ENCODE data around the gene SETDB2.
A peak's percentile ranks its signal among the peaks of the same experiment; 100 is the strongest.

The SETDB2 gene

DNA sequence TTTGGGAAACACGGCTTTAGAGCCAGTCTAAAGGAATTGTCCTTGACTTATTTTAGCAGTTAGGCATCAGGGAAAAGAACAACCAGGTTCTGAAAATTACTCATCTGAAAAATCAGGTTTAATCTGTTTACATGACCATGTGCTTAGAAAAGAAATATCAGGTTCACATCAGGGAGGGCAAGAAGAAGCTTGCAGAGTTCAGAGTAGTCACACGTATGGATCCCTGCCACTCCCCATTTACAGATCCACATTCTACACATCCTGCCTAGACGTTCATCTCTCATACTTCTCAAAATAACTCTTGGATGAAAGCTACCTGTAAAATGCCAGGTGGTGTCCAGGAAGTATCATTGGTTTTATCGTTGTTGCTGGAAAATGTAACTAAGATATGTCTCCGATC, 37.7 kb downstream of the SETDB2 start:
- DNase-seq, result no peak

DNA sequence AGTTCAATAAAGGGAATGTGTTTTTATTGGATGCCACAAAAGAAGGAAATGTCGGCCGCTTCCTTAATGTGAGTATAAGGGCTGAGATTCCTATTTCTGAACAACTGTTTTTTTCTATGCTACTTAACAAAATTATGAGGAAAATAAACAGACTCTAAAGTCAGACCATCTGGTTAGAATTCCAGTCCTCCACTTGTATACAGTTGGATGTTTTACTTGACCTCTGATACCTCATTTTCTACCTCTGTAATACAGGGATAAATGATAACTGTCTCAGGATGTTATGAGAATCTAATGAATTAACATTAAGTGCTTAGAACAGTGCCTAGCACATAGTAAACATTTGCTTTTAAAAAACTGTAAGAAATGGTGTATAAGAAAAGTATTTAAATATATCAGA, 44.5 kb downstream of the SETDB2 start:
- DNase-seq, result no peak

DNA sequence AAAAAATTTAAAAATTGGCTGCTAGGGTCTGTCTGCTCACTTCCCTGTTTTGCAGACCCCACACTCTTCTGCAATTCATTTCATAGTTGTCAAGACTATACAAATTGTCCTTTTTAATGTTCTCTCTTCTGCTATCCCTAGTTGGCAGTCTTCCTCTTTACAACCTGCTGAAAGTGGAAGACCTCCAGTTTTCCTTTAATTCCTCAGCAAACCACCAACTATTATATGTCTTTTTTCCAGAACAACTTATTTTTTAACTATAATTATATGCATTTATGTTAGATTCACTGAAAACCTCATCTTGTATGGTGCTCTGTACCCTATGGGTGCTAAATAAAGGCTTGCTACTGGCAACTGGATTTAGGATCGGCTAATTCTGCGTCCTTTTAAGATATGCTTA, 50.6 kb downstream of the SETDB2 start:
- peak; percentile 12 for DNase-seq

DNA sequence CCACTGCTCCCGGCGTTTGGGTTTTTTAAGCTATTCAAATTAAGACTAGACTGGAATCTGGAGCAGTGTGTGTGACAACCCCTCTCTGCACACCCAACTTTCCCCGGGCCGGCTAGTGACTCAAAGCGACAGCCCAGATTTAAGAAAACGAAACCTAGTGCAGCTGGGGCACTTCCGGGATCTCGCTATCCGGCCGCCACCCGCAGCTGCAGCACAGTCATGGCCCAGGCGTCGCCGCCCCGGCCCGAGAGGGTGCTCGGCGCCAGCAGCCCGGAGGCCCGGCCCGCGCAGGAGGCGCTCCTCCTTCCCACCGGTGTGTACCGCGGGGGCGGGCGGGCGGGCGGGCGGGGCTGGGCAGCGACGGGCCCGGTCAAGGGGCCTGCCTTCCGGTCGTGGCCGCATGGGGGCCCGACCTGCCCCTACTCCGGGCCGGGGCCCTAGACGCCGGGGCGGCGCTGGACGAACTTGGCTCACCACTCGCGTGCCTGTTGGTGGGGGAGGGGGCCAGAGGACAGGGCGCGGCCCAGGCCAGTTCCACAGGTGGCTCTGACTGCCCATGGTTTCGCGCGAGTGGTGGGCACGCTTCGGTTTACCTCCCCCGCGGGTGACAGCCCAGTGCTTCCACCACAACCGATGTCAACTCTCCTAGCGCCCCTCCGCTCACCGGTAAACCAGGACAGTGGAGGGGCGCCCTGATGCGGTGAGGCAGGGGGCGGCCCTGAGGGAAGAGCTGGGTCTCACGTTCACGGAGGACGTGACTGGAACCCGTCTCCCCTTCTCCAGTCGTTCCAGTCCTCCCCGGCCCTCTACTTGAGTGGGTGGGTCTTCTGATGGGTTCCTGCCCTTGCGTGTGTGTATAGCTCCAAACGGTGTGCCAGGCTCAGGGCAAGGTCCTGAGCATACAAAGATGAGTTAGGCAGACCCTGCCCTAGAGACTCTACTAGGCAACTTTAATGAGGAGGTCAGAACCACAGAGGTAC, 52.0 kb downstream of the SETDB2 start, which contains the start of gene PHF11:
TSS of gene PHF11 (plus strand) at position 171 of the 980 bp plus-strand sequence. CDS start at position 220, 49 bp downstream.
- peak; percentile 88 for DNase-seq

DNA sequence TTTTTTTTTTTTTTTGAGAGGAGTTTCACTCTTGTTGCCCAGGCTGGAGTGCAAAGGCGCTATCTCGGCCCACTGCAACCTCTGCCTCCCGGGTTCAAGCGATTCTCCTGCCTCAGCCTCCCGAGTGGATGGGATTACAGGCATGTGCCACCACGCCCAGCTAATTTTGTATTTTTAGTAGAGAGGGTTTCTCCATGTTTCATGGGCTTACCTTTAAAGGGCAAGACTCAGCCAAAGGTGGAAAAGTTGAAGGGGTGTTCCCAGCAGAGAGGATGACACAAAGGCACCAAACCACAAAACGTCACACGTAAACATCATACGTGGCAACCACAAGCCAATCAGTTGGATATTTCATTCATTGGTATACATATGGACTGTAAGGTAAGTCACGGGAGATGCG, 52.8 kb downstream of the SETDB2 start:
- DNase-seq, result peak; percentile 10

DNA sequence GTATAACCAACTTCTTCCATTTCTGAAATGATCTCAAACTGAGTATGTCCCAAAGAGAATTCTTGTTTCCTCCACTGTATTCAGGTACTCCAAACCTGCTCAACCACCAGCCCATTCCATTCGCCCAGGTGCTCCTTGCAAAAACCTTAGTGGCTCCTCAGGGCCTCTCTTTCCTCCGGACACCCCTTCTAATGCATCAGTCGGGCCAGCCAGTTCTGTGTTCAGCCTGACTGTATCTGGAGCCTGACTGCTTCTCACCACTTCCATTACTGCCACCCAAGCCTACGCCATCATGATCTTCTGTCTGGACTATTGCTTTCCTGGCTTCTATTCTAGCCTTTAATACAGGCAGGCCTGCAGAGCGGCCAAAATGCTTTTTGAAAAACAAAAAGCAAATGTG, 53.2 kb downstream of the SETDB2 start:
- no peak for DNase-seq

DNA sequence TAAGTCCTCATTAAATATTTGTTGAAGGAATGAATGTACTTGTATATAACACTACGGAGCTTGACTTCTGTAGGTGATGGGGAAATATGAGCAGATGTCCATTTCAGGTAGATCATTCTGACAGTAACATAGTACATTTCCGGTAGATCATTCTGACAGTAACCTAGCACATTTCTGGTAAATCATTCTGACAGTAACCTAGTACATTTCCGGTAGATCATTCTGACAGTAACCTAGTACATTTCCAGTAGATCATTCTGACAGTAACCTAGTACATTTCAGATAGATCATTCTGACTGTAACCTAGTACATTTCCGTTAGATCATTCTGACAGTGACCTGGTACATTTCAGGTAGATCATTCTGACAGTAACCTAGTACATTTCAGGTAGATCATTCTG, 54.1 kb downstream of the SETDB2 start:
- DNase-seq, result no peak

DNA sequence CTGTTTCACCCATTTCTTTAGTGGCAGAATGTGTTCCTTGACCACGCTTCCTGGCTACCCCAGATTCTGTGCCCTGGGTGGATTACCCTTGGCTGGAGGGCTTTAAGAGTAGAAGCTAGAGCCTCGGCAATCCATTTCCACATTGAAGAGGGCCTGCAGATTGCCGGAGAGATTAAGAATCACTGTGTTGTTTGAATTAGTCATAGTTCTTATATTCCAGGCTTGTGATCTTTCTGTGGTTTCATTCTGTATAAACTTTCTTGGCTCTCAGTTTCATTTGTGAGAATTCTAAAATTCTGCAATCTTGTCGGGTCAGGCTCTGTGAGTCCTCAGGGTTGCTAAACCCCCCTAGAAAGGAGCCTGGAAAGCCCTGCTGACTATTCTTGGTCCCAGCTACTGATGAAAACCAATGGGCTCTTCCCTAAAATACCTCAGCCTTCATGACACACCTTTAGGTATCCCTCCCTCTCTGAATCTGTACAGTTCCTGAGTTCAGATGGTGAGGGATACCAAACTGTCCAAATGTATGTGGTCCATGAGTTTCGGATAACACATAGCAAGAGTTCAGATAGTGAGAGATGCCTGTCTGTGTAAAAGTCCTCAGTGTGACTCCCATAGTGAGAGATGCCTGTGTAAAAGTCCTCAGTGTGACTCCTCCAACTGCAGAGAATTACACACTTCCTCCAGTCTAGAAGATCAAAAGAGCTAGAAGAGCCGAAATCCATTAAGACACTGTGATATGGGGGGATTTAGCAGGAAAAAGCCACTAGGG, 56.0 kb downstream of the SETDB2 start:
- no peak for DNase-seq

DNA sequence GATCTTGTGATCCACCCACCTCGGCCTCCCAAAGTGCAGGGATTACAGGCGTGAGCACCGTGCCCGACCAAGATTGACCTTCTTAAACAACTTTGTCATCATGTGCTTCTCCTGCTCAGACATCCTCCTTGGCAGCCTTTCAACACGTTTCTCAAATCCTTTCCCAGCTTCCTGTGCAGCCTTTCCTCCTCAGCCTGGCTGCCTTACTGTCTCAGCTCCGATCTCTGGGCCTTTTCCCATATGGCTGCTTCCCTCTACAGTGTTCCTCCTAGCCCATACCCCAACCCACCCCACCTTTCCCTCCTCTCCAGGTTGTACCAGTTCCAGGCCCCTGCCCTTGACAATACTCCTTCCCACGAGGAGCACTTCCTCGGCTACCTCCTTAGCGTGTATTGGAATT, 58.9 kb downstream of the SETDB2 start:
- no peak for DNase-seq

DNA sequence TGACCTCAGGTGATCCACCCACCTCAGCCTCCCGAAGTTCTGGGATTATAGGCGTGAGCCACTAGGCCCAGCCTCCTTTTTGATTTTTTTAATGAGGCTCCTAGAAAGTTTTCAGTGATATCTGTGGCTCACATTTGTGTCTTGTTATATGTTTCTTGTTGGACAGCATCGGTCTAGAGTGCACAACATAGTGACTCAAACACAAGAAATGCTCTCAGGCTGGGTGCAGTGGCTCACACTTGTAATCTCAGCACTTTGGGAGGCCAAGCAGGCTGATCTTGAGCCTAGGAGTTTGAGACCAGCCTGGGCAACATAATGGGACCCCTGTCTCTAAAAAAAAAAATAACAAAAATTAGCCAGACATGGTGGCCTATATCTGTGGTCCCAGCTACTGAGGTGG, 59.9 kb downstream of the SETDB2 start:
- DNase-seq, result no peak

DNA sequence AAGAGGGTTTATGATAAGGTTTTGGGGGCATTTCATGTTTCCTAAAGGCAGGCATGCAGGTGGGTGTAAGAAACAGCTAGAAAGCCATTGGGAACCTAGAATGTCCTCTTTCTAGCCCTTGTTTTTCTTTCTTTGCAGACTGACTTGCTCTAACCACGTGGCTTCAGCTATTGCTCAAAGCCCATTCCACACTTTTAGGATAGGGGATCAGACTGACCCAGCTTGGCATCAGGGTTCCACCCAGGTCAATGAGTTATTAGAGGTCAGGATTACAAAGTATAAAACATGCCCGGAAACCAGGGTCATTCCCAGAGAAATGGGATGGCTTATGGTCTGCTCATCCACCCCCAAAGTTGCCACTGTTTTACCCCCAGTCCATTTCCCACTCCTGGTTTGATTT, 68.5 kb downstream of the SETDB2 start:
- DNase-seq, result no peak

DNA sequence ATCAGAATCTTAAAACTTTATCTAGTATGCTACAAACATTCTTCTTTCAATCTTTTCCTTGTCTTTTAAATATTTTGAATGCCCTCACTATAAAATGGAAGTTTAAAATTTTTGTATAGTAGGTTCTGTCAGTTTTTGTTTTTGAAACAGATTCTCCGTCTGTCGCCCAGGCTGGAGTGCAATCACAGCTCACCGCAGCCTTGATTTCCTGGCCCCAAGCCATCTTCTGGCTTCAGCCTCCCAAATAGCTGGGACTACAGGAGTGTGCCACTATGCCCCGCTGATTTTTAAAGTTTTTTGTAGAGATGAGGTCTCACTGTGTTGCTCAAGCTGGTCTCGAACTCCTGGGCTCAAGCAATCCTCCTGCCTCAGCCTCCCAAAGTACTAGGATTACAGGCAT, 72.4 kb downstream of the SETDB2 start:
- no peak for DNase-seq

DNA sequence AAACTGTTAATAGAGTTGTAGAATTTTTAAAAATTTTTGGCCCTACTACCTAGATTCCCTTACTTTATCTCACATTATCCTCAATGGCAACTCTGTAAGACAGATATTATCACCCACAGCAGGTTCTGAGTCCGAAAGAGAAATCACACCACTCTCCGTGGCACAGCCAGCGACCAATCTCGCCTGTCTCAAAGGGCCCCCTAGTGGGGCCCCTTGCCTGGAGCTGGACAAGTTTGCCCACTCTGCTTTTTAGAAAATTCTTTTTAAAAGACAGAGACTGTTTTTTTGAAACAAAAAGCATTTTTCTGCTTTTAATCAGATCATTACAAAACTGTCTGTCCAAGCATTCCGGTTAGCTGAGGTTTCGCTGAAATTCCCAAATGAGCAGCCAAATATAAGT, 73.4 kb downstream of the SETDB2 start:
- peak; percentile 3 for DNase-seq

DNA sequence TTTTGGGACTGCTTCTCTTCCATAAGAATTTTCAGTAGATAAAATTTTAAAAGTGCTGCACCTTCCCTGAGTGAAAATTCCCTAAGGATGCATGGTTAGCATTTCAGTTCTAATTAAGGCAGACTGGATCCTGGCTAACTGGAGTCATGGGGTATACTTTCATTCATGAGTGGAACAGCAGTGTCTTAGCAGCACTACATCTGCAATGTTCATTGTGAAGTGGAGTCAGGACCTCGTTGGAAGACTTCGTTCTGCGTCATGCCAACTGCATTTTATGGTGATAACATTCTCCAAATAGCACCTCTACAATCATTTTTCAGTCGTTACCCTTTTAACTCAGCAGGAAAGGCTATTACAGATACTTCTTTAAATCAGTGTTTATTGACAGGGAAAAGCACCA, 77.2 kb downstream of the SETDB2 start:
- DNase-seq, result no peak

DNA sequence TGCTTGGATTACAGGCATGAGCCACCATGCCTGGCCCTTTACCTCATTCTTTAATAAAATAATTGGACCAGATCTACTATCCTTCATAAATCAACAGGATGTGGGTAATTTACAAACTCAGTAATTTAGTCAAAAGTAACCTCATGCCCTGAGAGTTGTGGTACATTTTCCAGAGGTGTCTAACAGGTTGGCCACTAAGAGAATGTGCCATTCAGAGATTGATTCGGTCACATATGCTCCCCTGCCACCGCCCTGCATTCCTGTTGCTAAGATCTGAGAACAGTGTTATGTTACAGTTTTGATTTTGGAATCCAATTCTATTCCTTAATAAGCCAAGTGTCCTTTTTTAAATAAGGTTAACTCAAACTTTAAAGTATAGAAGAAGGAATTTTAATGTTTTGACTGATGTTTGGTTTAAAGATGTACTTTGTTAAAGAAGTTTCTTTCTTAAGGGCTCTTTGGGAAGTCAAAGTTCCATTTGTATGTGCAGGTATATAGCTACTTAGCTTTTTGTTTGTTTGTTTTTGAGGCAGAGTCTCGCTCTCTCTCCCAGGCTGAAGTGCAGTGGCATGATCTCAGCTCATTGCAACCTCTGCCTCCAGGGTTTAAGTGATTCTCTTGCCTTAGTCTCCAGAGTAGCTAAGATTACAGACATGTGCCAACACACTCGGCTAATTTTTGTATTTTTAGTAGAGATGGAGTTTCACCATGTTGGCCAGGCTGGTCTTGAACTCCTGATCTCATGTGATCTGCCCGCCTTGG, 80.8 kb downstream of the SETDB2 start:
- no peak for DNase-seq

DNA sequence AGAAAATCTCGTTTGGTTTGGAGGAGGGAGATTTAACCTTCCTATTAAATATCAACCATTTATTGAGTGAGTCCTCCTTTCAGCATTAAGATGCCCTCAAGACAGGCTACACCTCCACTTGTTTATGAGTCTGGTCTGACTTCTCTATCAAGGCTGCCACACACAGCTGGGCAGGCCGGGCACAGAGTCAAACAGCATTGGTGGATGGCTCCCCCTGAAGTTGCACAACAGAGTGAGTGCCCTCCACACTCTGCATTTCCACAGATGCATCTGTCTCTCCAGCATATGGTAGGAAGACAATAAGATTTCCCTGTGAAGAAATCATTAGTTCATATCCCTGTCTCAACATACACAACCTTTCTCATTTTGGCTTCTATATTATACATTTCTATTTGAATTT, 83.0 kb downstream of the SETDB2 start:
- DNase-seq, result no peak

DNA sequence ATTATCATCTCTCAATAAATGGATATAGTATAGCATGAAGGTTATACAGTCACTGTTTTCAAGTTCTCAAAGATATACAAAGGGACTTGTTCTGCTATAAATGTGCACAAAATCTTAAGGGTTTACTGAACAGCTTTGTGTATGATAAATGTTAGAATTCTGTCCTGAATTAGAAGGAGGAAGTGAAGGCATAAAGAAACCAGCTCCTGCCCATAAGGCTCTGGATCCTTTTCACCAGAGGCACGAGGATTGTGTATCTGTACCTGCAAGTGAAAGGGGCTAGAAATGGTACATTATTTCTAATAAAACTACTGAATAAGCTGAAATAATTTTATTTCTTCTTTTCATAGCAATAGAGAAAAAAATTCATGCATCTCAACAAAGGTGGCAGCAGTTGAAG, 84.1 kb downstream of the SETDB2 start:
- DNase-seq, result no peak

DNA sequence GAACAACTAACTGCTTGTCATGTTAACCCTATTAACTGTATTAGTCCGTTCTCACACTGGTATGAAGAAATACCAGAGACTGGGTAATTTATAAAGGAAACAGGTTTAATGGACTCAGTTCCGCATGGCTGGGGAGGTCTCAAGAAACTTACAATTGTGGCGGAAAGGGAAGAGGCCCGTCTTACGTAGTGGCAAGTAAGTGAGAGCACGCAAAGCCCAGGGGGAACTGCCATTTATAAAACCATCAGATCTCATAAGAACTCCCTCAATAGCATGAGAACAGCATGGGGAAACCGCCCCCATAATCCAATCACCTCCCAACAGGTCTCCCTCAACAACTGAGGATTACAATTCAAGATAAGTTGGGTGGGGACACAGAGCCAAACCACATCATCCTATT, 86.4 kb downstream of the SETDB2 start:
- no peak for DNase-seq

DNA sequence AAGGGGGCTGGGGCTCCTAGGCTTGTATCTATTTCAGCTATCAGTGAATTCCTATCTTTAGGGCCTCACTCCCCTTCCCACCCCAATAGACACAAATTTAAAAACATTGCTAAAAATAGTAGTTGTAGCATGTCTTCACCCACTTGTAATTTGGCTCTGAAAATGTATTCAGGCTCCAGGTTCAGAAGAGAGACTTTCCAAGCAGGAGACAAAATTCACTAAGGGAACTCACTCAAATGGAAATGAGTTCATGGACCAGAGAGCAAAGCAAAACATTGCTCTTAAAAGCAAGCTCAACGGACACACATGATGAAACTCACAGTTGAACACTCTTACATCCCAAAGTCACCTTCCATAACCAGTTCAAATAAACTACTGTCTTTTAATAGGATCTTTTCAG, 88.5 kb downstream of the SETDB2 start:
- DNase-seq, result no peak

DNA sequence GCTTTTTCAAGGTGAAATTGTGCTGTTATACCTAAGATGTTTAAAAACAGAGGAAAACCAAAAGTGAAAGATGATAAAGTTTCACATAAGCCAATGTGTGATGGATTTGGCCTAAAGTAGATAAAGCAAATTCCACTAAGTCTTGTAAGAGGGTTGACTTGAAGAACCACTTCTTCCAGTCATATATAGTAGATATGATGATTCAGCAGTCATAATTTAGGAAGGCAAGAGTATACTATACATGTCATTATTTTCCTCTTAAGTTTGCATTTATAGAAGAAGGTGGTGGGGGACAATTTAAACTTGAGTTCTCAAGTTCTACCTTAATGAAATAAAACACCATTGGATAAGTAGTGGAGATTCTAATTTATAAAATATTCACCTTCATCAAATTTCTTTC, 88.9 kb downstream of the SETDB2 start:
- no peak for DNase-seq

DNA sequence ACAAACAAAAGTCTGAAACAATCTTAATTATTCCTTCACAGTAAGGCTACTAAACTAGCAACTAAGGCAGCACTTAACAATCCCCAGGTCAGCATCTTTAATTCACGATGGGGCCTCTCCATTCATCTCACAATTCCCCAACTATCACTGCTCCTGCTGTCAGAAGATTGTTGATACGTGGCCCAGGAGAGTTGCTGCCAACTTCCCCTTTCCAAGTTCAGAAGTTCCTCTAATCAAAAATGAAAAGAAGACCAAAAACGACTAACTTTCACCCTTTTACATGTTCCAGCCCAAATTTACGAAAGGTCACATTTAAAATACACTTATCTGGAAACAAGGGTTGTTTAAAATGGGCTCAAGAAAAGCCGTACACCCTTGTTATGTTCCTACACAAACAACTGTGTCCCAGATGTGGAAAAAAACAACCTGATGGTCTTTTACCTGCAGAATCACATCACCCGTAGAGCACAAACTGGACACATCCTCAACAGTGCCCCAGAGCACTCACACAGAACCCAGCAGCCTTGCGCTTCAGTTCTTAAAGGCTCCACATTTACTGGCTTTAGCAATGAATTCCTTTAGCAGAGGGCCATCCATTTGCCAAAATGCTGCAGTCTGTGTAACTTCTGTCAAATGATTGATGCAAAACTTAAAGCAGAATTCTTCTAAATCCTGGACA, 89.7 kb downstream of the SETDB2 start:
- no peak for DNase-seq

DNA sequence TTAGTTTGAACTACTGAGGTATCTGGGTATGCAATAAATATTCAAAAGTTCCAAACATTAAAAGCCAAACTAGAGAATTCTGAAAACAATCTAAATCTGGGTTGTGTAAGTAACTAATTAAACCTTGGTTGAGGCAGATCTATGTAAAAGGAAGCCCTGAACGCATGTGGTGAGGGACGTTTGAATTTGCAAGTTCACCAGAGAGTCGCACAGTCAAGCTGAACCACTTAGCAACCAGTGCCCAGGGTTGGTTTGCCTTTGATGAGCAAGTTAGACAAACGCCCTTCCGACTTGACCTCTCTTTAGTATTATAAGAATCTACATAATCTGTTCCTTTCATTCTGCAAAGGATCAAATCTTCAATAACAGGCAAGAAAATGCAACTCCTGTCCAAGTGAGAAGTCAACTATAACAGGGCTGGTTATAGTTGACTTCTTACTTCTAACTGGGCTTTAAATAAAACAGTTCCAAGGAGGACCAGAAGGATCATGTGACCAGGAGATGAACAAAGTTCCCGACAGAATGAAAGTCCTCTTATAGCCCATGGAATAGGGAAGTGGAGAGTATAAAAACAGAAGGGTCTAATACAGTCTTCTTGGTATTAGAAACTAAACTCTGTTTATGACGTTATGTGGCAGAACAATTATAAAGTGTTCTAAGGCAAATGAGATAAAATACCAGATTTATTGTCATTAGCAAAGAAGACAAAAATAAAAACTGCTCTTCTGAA, 92.2 kb downstream of the SETDB2 start:
- DNase-seq, result no peak
